ENCODE results near the gene DNAJA2. TPM values are rescaled to one million over a fixed set of nuclear protein-coding genes. Genes with fewer than 3 reads are reported as not detected.

Gene DNAJA2
- total RNA-seq, 2 donors from 2014 or later: 24.4 to 30.0 TPM

- DNase-seq: no peak
- WGBS, 2 donors: 74 to 81% methylated on average over 6 of the region's 6 CpGs
Observed at GRCh38 chr16:46974352-46974751, 878 bp upstream of the DNAJA2 start.

GRCh38 chr16:46973996-46974324, 486 bp upstream of the DNAJA2 start:
- 2 to 3% methylated on average over 14 of the region's 14 CpGs for WGBS, 2 donors
- H3K27ac ChIP-seq: peak overlapping the region; percentile 87 to 98 (median 96)
- TF ChIP-seq POLR2A (IDR thresholded peaks at IDR 0.05) (no peak), CTCF (IDR thresholded peaks at IDR 0.05) (no peak)
- H3K36me3 ChIP-seq (replicated peaks in 1 of 2; ENCODE audit: insufficient read depth in 1 of 2, low read depth in 2 of 2): peaks cover 0 to 6% of the 10 kb centered on the region in 2 donors
- ATAC-seq: no peak
- H3K27me3 ChIP-seq: no peaks in the 10 kb centered on the region
- no peak for DNase-seq
- H3K9me3 ChIP-seq: no peaks in the 10 kb centered on the region
- H3K4me3 ChIP-seq: peak overlapping the region; percentile 55 to 83
- intact Hi-C loops (cut with DNase I): no loop called here
- H3K4me1 ChIP-seq: peaks cover 39% of the 10 kb centered on the region

More at GRCh38 chr16:46974352-46974751, 878 bp upstream of the DNAJA2 start:
- Histone ChIP-seq H3K4me1 (peaks cover 38% of the 10 kb centered on the region), H3K27ac (peak overlapping the region; percentile 87 to 98 (median 96)), H3K4me3 (no peak overlapping the region), H3K27me3 (no peaks in the 10 kb centered on the region), H3K9me3 (no peaks in the 10 kb centered on the region), H3K36me3 (replicated peaks in 1 of 2; ENCODE audit: insufficient read depth in 1 of 2, low read depth in 2 of 2) (peaks cover 0 to 2% of the 10 kb centered on the region in 2 donors)
- TF ChIP-seq POLR2A (IDR thresholded peaks at IDR 0.05) (no peak), CTCF (IDR thresholded peaks at IDR 0.05) (peak in 1 of 7 experiments; percentile 6)
- intact Hi-C loops (cut with DNase I): no loop called here
- ATAC-seq: no peak

- H3K27ac ChIP-seq: peak overlapping the region; percentile 87 to 98 (median 96)
- DNase-seq (peak; percentile 44 to 55 (median 50)), ATAC-seq (peak; percentile 26)
- H3K9me3 ChIP-seq: no peaks in the 10 kb centered on the region
- intact Hi-C loops (cut with DNase I): no loop called here
- WGBS, 2 donors: 1 to 4% methylated on average over 16 to 44 of the region's 48 CpGs
- no peaks in the 10 kb centered on the region for H3K27me3 ChIP-seq
- H3K4me1 ChIP-seq: peaks cover 39% of the 10 kb centered on the region
- no peak for TF ChIP-seq POLR2A (IDR thresholded peaks at IDR 0.05)
- no peak for TF ChIP-seq CTCF (IDR thresholded peaks at IDR 0.05)
- H3K36me3 ChIP-seq (replicated peaks in 1 of 2; ENCODE audit: insufficient read depth in 1 of 2, low read depth in 2 of 2): peaks cover 0 to 10% of the 10 kb centered on the region in 2 donors
- peak overlapping the region; percentile 55 to 83 for H3K4me3 ChIP-seq
Observed at GRCh38 chr16:46972429-46973206, 856 bp downstream of the DNAJA2 start.

- TF ChIP-seq POLR2A (IDR thresholded peaks at IDR 0.05) (no peak), CTCF (IDR thresholded peaks at IDR 0.05) (no peak)
- Histone ChIP-seq H3K36me3 (replicated peaks in 1 of 2; ENCODE audit: insufficient read depth in 1 of 2, low read depth in 2 of 2) (peaks cover 7 to 17% of the 10 kb centered on the region in 2 donors), H3K9me3 (no peaks in the 10 kb centered on the region), H3K4me1 (peaks cover 32% of the 10 kb centered on the region), H3K27me3 (no peaks in the 10 kb centered on the region), H3K27ac (no peak overlapping the region), H3K4me3 (no peak overlapping the region)
- ATAC-seq: no peak
- 91 to 92% methylated on average over 7 of the region's 7 CpGs for WGBS, 2 donors
- no peak for DNase-seq
- intact Hi-C loops (cut with DNase I): no loop called here
Observed at GRCh38 chr16:46971271-46971670, 2.2 kb downstream of the DNAJA2 start.

- Histone ChIP-seq H3K4me3 (no peak overlapping the region), H3K4me1 (peaks cover 30% of the 10 kb centered on the region), H3K27me3 (no peaks in the 10 kb centered on the region), H3K27ac (no peak overlapping the region), H3K9me3 (no peaks in the 10 kb centered on the region), H3K36me3 (replicated peaks in 1 of 2; ENCODE audit: insufficient read depth in 1 of 2, low read depth in 2 of 2) (peaks cover 7 to 18% of the 10 kb centered on the region in 2 donors)
- DNase-seq (peak; percentile 50 to 73 (median 58)), ATAC-seq (no peak)
- WGBS, 2 donors: 69 to 71% methylated on average over 2 of the region's 2 CpGs
- intact Hi-C loops (cut with DNase I): no loop called here
- TF ChIP-seq POLR2A (IDR thresholded peaks at IDR 0.05) (no peak), CTCF (IDR thresholded peaks at IDR 0.05) (no peak)
Observed at GRCh38 chr16:46970089-46970488, 3.4 kb downstream of the DNAJA2 start.
